Activated naive CD4-positive, alpha-beta T cell (primary cell): ENCODE data around the gene SLC13A2.
"Not testable (repeated sequence)": the region's sequence is repeated elsewhere in the genome, so short reads cannot be mapped to it uniquely, and the experiment has no call there.

Source experiments
- DNase-seq, 4 experiments: peaks; one replicate each; lab custom pipeline; 2025; lab: John Stamatoyannopoulos, UW

The SLC13A2 gene

GRCh38 chr17:28514561-28515002, 41.1 kb downstream of the SLC13A2 start:
- DNase-seq = no peak

GRCh38 chr17:28515518-28515917, 42.1 kb downstream of the SLC13A2 start:
- no peak for DNase-seq

GRCh38 chr17:28518132-28518531, 44.7 kb downstream of the SLC13A2 start:
- DNase-seq = no peak

GRCh38 chr17:28518578-28518977, 45.1 kb downstream of the SLC13A2 start:
- no peak for DNase-seq

GRCh38 chr17:28519236-28519635, 45.8 kb downstream of the SLC13A2 start:
- DNase-seq = no peak

GRCh38 chr17:28520687-28521086, 47.2 kb downstream of the SLC13A2 start:
- DNase-seq = no peak

GRCh38 chr17:28521311-28522085, 48.1 kb downstream of the SLC13A2 start:
- DNase-seq = no peak

- not testable (repeated sequence) for DNase-seq
These were observed 48.8 kb downstream of the SLC13A2 start for GRCh38 chr17:28522281-28522680.

GRCh38 chr17:28523186-28523585, 49.7 kb downstream of the SLC13A2 start:
- no peak for DNase-seq

- DNase-seq = no peak
These were observed 50.4 kb downstream of the SLC13A2 start for GRCh38 chr17:28523876-28524275.

GRCh38 chr17:28524476-28525424, 51.3 kb downstream of the SLC13A2 start:
- no peak for DNase-seq

GRCh38 chr17:28526381-28526780, 52.9 kb downstream of the SLC13A2 start:
- no peak for DNase-seq

- DNase-seq = no peak
These were observed 53.8 kb downstream of the SLC13A2 start for GRCh38 chr17:28527181-28527681.

- no peak for DNase-seq
These were observed 54.4 kb downstream of the SLC13A2 start for GRCh38 chr17:28527859-28528258.

- no peak for DNase-seq
These were observed 55.0 kb downstream of the SLC13A2 start for GRCh38 chr17:28528327-28529012.

- no peak for DNase-seq
These were observed 55.6 kb downstream of the SLC13A2 start for GRCh38 chr17:28529013-28529400.

GRCh38 chr17:28530250-28530649, 56.8 kb downstream of the SLC13A2 start:
- no peak for DNase-seq

GRCh38 chr17:28530926-28531325, 57.5 kb downstream of the SLC13A2 start:
- DNase-seq = no peak

- DNase-seq = no peak
These were observed 58.9 kb downstream of the SLC13A2 start for GRCh38 chr17:28532050-28532960.

GRCh38 chr17:28533091-28533807, 59.8 kb downstream of the SLC13A2 start:
- no peak for DNase-seq
